ENCODE data around the gene IDI1.

Gene IDI1

DNA sequence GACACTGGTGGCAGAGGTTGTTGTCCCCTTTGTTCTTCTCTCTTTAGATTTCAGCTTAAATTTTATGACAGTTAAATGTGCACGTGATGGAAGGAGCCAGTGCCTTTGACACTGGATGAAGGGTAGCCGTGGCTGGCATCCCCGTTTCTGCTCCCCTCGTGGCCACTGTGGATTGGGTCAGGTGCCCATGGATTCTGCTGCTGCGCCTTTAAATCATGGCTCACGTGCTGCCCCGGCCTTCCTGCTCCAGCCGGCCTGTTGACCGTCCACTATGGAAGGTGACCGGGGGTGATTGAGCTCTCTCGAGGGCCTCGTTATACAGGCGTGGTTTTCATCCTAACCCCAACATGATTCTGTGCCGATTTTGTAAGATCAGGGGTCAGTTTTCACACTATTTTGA, 41.8 kb upstream of the IDI1 start:
- no peak overlapping the region for H3K4me3 ChIP-seq (ENCODE audit: low read depth, low read length)
- TF ChIP-seq, protein P1, sequence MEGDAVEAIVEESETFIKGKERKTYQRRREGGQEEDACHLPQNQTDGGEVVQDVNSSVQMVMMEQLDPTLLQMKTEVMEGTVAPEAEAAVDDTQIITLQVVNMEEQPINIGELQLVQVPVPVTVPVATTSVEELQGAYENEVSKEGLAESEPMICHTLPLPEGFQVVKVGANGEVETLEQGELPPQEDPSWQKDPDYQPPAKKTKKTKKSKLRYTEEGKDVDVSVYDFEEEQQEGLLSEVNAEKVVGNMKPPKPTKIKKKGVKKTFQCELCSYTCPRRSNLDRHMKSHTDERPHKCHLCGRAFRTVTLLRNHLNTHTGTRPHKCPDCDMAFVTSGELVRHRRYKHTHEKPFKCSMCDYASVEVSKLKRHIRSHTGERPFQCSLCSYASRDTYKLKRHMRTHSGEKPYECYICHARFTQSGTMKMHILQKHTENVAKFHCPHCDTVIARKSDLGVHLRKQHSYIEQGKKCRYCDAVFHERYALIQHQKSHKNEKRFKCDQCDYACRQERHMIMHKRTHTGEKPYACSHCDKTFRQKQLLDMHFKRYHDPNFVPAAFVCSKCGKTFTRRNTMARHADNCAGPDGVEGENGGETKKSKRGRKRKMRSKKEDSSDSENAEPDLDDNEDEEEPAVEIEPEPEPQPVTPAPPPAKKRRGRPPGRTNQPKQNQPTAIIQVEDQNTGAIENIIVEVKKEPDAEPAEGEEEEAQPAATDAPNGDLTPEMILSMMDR (IDR thresholded peaks at IDR 0.05; ENCODE audit: insufficient read depth, low read depth, low read length, missing control alignments) = no peak
- no peak for DNase-seq (ENCODE audit: low read depth)

DNA sequence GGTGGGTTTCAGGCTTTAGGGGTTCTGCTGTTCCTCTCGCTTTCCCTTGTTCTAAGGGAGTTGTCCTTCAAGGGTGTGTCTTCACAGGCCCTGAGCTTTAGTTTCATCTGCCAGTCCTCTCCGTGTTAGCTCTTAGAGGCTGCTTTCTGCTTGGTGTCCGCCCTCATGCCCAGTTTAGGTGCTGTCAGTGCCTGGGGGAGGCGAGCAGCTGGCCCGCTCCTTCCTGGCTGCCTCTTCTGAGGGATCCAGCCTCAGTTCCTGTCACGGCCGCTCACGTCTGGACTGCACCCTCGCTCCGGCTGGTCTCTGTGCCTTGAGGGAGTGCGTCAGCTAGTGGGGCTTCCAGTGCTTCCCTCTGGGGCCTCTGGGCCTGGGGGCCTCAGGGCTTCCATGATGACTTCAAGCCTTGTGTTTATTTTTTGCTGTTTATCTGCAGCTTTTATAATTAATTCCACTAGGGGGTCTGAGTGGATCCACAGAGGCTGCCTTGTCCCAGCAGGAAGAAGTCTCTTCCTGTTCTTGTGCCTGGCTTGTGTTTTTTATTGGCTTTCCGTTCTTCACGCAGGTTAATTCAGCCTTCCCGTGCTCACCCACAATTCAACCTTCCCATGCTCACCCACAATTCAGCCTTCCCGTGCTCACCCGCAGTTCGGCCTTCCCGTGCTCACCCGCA, 40.2 kb upstream of the IDI1 start:
- no peak overlapping the region for H3K4me3 ChIP-seq (ENCODE audit: low read depth, low read length)
- TF ChIP-seq, protein P1 (IDR thresholded peaks at IDR 0.05; ENCODE audit: insufficient read depth, low read depth, low read length, missing control alignments) = no peak
- no peak for DNase-seq (ENCODE audit: low read depth)

DNA sequence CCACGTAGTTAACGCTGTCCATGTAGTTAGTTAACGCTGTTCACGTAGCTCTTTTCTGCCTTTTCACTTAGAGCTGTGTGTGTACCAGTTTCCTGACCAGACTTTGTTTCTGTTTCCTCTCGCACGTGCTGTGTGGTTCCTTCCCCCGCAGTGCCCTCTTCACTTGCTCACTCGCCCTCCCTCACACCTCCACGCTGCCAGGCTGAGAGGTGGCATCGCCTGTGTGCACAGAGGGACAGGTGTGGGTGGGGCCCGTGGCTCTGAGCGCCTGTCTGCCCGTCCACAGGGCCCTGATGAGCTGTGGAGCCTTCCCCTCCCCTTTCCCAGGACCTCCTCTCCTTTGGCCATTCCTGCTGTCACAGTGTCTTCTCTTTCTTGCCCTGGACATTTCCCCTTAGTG, 37.9 kb upstream of the IDI1 start:
- no peak for DNase-seq (ENCODE audit: low read depth)
- no peak overlapping the region for H3K4me3 ChIP-seq (ENCODE audit: low read depth, low read length)
- TF ChIP-seq, protein P1 (IDR thresholded peaks at IDR 0.05; ENCODE audit: insufficient read depth, low read depth, low read length, missing control alignments) = no peak

DNA sequence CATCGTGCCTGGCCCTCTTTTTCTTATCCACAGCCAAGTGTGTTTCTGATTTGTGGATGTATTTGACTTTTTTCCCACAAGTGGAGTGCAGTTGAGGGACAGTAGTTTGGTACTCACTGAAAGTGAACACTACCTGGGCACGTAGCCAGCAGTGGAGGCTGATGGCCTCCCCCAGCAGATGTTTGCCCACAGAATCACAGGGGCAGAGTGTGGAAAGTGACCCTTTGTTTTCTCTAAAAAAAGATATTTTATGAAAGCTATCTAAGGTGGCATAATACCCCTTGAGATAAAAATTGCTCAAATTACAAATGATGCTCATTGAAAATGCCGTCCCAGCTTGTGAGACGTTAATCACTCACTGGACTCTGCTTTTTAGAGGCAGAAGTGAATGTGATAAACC, 36.3 kb upstream of the IDI1 start:
- DNase-seq (ENCODE audit: low read depth) = no peak
- no peak overlapping the region for H3K4me3 ChIP-seq (ENCODE audit: low read depth, low read length)
- TF ChIP-seq, protein P1 (IDR thresholded peaks at IDR 0.05; ENCODE audit: insufficient read depth, low read depth, low read length, missing control alignments) = no peak

DNA sequence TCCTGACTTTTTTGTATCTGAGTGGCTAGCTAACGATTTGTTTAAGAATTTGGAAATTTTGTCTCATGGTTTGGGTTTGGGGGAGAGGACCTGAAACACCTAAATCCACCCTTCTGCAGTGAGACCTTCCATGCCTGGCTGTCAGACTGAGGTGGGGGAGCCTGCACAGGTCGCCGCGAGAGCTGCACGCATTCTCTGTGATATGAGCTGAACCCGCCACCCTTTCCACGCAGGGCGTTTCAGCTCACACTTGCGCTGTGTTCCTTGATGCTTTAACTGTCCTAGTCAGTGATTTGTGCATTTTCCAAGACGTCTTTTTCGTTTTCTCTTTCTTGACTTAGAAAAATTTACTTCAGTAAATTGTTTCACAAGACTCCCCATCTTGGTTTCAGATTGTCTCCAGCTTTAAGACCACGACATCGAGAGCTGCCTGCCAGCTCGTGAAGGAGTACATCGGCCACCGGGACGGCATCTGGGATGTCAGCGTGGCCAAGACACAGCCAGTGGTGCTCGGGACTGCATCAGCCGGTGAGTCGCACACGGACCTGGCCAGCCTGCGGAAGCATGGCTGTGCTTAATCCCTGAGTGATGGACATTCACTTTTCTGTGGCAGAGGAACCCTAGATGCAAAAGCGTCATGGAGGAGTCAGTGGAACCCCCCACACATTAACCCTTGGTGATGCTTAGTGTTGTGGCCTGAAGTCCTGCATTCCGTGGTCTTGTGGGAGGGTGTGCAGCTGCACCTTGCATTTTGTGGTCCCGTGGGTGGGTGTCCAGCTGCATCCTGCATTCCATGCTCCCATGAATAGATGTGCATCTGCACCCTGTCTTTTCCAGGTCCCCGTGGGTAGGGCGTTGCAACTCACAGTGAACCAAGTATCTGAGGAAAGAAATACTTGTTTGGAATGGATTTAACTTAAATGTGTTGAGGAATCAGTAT, 35.4 kb upstream of the IDI1 start:
- DNase-seq (ENCODE audit: low read depth) = no peak
- H3K4me3 ChIP-seq (ENCODE audit: low read depth, low read length) = no peak overlapping the region
- TF ChIP-seq, protein P1 (IDR thresholded peaks at IDR 0.05; ENCODE audit: insufficient read depth, low read depth, low read length, missing control alignments) = no peak

DNA sequence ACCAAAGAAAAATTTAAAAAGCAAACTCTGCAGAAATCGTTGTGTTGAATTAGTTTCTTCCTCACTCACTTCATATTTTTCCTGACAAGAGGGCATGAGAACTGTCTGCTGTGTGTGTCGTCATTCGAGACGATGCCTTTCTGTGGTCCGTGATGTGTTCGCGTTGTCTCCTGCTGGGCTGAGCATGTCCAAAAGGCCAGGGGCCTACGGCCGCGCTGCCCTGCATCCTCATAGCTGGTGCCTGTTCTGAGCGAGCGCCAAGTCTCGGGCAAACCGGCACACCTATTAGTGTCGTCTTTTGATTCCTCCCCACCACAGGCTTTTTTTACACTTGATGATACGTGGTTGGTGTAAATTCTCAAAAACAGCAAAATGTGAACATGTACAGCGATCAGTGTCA, 34.7 kb upstream of the IDI1 start:
- H3K4me3 ChIP-seq (ENCODE audit: low read depth, low read length) = no peak overlapping the region
- TF ChIP-seq, protein P1 (IDR thresholded peaks at IDR 0.05; ENCODE audit: insufficient read depth, low read depth, low read length, missing control alignments) = no peak
- no peak for DNase-seq (ENCODE audit: low read depth)
